Loucy (cell line): Measurements from ENCODE around the gene OR10H4.

Experiments used
- H2AFZ ChIP-seq: fragments of 200-600 bp; sonication (generic); 2 replicates; pipeline ENCODE4 v1.6.0; 2016; ENCODE audit warnings: antibody characterized with exemption, mild to moderate bottlenecking, low read length, moderate library complexity
- H3F3A ChIP-seq: fragments of 200-600 bp; 2 replicates; pipeline ENCODE4 v1.6.0; 2016; ENCODE audit warnings: antibody characterized with exemption, low read depth, mild to moderate bottlenecking
- H3K27me3 ChIP-seq: fragments of 200-600 bp; sonication (generic); 2 replicates; pipeline ENCODE4 v1.6.1; 2014; ENCODE audit warnings: low read length, mild to moderate bottlenecking; ENCODE audit not compliant: insufficient read depth, poor library complexity, severe bottlenecking
- H3K36me3 ChIP-seq: fragments of 200-600 bp; sonication (generic); 2 replicates; pipeline ENCODE4 v1.6.1; 2016; ENCODE audit warnings: low read length; ENCODE audit not compliant: insufficient read depth
- H3K4me1 ChIP-seq: fragments of 200-600 bp; sonication (generic); 2 replicates; pipeline ENCODE4 v1.5.1; 2014; ENCODE audit warnings: low read length, mild to moderate bottlenecking; ENCODE audit not compliant: insufficient read depth, poor library complexity, severe bottlenecking
- H3K4me2 ChIP-seq: fragments of 200-600 bp; sonication (generic); 2 replicates; pipeline ENCODE4 v1.6.0; 2014; ENCODE audit warnings: antibody characterized with exemption, low read length, low read depth, mild to moderate bottlenecking; ENCODE audit not compliant: poor library complexity, severe bottlenecking
- H3K4me3 ChIP-seq: fragments of 200-600 bp; sonication (generic); 2 replicates; pipeline ENCODE4 v1.5.1; 2014; ENCODE audit warnings: low read length, mild to moderate bottlenecking, mixed read lengths; ENCODE audit not compliant: poor library complexity, severe bottlenecking
- H3K79me2 ChIP-seq: fragments of 200-600 bp; sonication (generic); 2 replicates; pipeline ENCODE4 v1.6.1; 2014; ENCODE audit warnings: low read length; ENCODE audit not compliant: insufficient read depth
- H3K9ac ChIP-seq: fragments of 200-600 bp; sonication (generic); 2 replicates; pipeline ENCODE4 v1.6.0; 2014; ENCODE audit warnings: mild to moderate bottlenecking, low read depth, low read length, moderate library complexity; ENCODE audit not compliant: poor library complexity, severe bottlenecking
- H3K9me2 ChIP-seq: fragments of 200-600 bp; sonication (generic); replicated peaks from 2 replicates; pipeline ENCODE4 v1.6.1; 2016; ENCODE audit warnings: low read depth, low read length, mixed read lengths
- H3K9me3 ChIP-seq: fragments of 200-600 bp; sonication (generic); 2 replicates; pipeline ENCODE4 v1.6.1; 2014; ENCODE audit warnings: mild to moderate bottlenecking, antibody characterized with exemption, low read length, low read depth; ENCODE audit not compliant: insufficient read depth
- H4K20me1 ChIP-seq: fragments of 200-600 bp; sonication (generic); 2 replicates; pipeline ENCODE4 v1.6.0; 2014; ENCODE audit warnings: antibody characterized with exemption, low read length, mild to moderate bottlenecking; ENCODE audit not compliant: insufficient read depth, poor library complexity, severe bottlenecking
- EZH2phosphoT487 ChIP-seq: fragments of 200-600 bp; IDR thresholded peaks from 2 replicates; pipeline ENCODE4 v1.6.1; 2018; ENCODE audit warnings: antibody characterized with exemption, mild to moderate bottlenecking, moderate library complexity, borderline replicate concordance
- TF ChIP-seq, protein P1 (sequence below): fragments of 200-600 bp; sonication (generic); conservative IDR thresholded peaks from 2 replicates; pipeline ENCODE4 v1.5.1; 2014; ENCODE audit warnings: mild to moderate bottlenecking, antibody characterized with exemption, low read length

OR10H4 gene

GRCh38 chr19:15954820-15955219 lies 6.0 kb downstream of the OR10H4 start:
- Histone ChIP-seq H3K4me1 (no peaks in the 10 kb centered on the region), H3K4me2 (no peak overlapping the region), H3K79me2 (no peaks in the 10 kb centered on the region), H4K20me1 (no peaks in the 10 kb centered on the region), H3K36me3 (no peaks in the 10 kb centered on the region), H3K9me2 (no peaks in the 10 kb centered on the region), H3K9me3 (no peaks in the 10 kb centered on the region), H3K27me3 (no peaks in the 10 kb centered on the region), H3F3A (no peaks in the 10 kb centered on the region), H3K9ac (no peak overlapping the region), H2AFZ (no peak overlapping the region), H3K4me3 (no peak overlapping the region)
- TF ChIP-seq, protein P1, sequence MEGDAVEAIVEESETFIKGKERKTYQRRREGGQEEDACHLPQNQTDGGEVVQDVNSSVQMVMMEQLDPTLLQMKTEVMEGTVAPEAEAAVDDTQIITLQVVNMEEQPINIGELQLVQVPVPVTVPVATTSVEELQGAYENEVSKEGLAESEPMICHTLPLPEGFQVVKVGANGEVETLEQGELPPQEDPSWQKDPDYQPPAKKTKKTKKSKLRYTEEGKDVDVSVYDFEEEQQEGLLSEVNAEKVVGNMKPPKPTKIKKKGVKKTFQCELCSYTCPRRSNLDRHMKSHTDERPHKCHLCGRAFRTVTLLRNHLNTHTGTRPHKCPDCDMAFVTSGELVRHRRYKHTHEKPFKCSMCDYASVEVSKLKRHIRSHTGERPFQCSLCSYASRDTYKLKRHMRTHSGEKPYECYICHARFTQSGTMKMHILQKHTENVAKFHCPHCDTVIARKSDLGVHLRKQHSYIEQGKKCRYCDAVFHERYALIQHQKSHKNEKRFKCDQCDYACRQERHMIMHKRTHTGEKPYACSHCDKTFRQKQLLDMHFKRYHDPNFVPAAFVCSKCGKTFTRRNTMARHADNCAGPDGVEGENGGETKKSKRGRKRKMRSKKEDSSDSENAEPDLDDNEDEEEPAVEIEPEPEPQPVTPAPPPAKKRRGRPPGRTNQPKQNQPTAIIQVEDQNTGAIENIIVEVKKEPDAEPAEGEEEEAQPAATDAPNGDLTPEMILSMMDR = no peak
- no peak for TF ChIP-seq EZH2phosphoT487

- no peaks in the 10 kb centered on the region for H3K4me1 ChIP-seq
- H3K79me2 ChIP-seq = no peaks in the 10 kb centered on the region
- no peaks in the 10 kb centered on the region for H3K9me2 ChIP-seq
- H3K36me3 ChIP-seq = no peaks in the 10 kb centered on the region
- no peak overlapping the region for H3K9ac ChIP-seq
- no peak overlapping the region for H3K4me2 ChIP-seq
- no peak overlapping the region for H3K4me3 ChIP-seq
- TF ChIP-seq EZH2phosphoT487 = no peak
- TF ChIP-seq, protein P1 = no peak
- no peaks in the 10 kb centered on the region for H3F3A ChIP-seq
- H2AFZ ChIP-seq = no peak overlapping the region
- no peaks in the 10 kb centered on the region for H3K9me3 ChIP-seq
- no peaks in the 10 kb centered on the region for H3K27me3 ChIP-seq
- no peaks in the 10 kb centered on the region for H4K20me1 ChIP-seq
Observed at GRCh38 chr19:15962319-15962718, 13.5 kb downstream of the OR10H4 start.

GRCh38 chr19:15964231-15964630 lies 15.4 kb downstream of the OR10H4 start:
- Histone ChIP-seq H3K9me2 (no peaks in the 10 kb centered on the region), H3K4me2 (no peak overlapping the region), H3F3A (no peaks in the 10 kb centered on the region), H3K36me3 (no peaks in the 10 kb centered on the region), H4K20me1 (no peaks in the 10 kb centered on the region), H3K9ac (no peak overlapping the region), H3K4me3 (no peak overlapping the region), H3K79me2 (no peaks in the 10 kb centered on the region), H3K27me3 (no peaks in the 10 kb centered on the region), H3K9me3 (no peaks in the 10 kb centered on the region), H3K4me1 (no peaks in the 10 kb centered on the region), H2AFZ (no peak overlapping the region)
- TF ChIP-seq, protein P1 = no peak
- TF ChIP-seq EZH2phosphoT487 = no peak
